Measurements from ENCODE around the gene SIVA1. TPM values are rescaled to one million over a fixed set of nuclear protein-coding genes. Genes with fewer than 3 reads are reported as not detected.

The SIVA1 gene
- total and polyA plus RNA-seq, 4 donors: 67.5 to 212 (median 128) TPM

DNA sequence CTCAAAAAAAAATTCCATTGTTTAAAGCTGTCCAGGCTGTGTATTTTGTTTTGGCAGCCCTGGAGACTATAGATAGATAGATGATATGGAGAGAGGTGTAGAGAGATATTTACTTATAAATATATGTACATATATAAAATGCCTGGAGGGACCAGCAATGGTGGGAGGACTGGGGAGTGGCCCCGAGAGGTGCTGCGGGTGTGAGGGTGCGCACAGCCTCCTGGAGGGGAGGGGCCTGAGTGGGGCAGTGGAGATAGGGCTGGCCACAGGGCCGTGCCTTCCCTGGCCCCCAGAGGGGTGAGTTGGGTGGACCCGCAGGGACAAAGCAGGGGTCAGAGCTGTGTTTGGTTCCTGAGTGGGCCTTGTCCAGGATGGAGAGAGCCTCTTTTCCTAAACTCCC lies 22.5 kb upstream of the SIVA1 start:
- WGBS, 2 donors: 89 to 90% methylated on average over 5 of the region's 5 CpGs
- H3K4me1 ChIP-seq (ENCODE audit: control insufficient read depth in 5 of 5, insufficient read depth in 5 of 5, low read length in 5 of 5): peaks cover 0 to 9% (median 4%) of the 10 kb centered on the region in 5 donors
- H3K36me3 ChIP-seq (ENCODE audit: control insufficient read depth in 4 of 4, insufficient read depth in 4 of 4, low read length in 4 of 4): no peaks in the 10 kb centered on the region
- H3K9ac ChIP-seq (ENCODE audit: insufficient read depth in 1 of 2, low read length in 2 of 2): no peak overlapping the region
- TF ChIP-seq, protein P1, sequence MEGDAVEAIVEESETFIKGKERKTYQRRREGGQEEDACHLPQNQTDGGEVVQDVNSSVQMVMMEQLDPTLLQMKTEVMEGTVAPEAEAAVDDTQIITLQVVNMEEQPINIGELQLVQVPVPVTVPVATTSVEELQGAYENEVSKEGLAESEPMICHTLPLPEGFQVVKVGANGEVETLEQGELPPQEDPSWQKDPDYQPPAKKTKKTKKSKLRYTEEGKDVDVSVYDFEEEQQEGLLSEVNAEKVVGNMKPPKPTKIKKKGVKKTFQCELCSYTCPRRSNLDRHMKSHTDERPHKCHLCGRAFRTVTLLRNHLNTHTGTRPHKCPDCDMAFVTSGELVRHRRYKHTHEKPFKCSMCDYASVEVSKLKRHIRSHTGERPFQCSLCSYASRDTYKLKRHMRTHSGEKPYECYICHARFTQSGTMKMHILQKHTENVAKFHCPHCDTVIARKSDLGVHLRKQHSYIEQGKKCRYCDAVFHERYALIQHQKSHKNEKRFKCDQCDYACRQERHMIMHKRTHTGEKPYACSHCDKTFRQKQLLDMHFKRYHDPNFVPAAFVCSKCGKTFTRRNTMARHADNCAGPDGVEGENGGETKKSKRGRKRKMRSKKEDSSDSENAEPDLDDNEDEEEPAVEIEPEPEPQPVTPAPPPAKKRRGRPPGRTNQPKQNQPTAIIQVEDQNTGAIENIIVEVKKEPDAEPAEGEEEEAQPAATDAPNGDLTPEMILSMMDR (IDR thresholded peaks at IDR 0.05; ENCODE audit: control extremely low read depth, extremely low read depth): no peak
- no peak overlapping the region for H3K4me3 ChIP-seq
- no peak overlapping the region for H3K27ac ChIP-seq (ENCODE audit: low read depth in 1 of 2, low read length in 1 of 2)
- no peaks in the 10 kb centered on the region for H3K27me3 ChIP-seq (ENCODE audit: control insufficient read depth in 3 of 3, insufficient read depth in 3 of 3, low read length in 2 of 3)
- H3K9me3 ChIP-seq (ENCODE audit: control insufficient read depth in 4 of 4, insufficient read depth in 3 of 4, low read length in 3 of 4): no peaks in the 10 kb centered on the region
- no peak for DNase-seq
- ATAC-seq (ENCODE audit: insufficient read depth, low FRiP score): no peak

DNA sequence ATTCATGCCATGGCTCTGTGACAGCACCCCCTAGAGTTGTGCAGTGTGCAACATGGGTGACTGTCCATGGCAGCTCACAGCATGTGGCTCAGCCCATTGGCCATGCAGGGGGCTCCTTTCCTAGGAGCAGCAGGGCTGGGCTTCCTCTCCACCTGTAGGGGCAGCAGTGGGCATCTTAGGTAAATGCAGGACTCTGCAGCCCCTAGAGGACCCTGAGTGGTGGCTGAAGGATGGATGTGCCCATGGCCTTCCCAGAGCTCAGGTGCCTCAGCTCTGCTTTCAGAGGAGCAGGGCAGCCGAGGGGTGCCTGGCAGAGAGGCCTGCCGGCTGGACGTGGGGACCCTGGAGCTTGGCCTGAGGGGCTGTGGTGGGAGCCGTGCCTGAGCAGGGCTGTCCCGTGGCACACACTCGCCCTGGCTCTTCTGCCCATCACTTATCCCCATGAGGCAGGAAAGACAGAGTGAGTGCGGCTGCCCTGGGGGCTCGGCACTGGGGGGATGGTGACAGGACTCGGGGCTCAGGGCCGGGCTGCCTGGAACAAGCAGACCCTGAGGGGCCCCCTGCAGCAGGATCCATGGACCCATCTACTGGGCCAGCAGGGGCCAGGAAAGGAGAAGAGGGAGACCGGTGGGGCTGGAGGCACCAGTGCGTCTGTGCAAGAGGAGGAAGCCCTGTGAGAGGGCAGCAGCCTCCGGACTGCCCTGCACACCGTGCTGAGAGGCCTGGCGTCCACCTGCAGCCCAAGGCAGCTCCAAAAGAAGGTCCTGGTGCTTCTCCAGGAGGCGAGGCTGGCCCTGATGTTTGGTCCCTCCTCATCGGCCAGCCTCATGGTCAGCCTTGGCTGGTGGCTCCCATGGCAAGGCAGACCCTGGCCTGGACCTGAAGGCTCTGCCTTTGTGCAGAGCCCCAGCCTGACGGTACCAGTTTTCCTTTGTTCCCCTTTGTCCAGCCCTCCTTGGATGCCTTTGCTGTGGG lies 21.3 kb upstream of the SIVA1 start:
- TF ChIP-seq, protein P1 (IDR thresholded peaks at IDR 0.05; ENCODE audit: control extremely low read depth, extremely low read depth): no peak
- ATAC-seq (ENCODE audit: insufficient read depth, low FRiP score) (no peak), DNase-seq (no peak)
- Histone ChIP-seq H3K9ac (ENCODE audit: insufficient read depth in 1 of 2, low read length in 2 of 2) (no peak overlapping the region), H3K4me1 (ENCODE audit: control insufficient read depth in 5 of 5, insufficient read depth in 5 of 5, low read length in 5 of 5) (peaks cover 0 to 16% (median 8%) of the 10 kb centered on the region in 5 donors), H3K9me3 (ENCODE audit: control insufficient read depth in 4 of 4, insufficient read depth in 3 of 4, low read length in 3 of 4) (no peaks in the 10 kb centered on the region), H3K27me3 (ENCODE audit: control insufficient read depth in 3 of 3, insufficient read depth in 3 of 3, low read length in 2 of 3) (no peaks in the 10 kb centered on the region), H3K36me3 (ENCODE audit: control insufficient read depth in 4 of 4, insufficient read depth in 4 of 4, low read length in 4 of 4) (no peaks in the 10 kb centered on the region), H3K4me3 (no peak overlapping the region), H3K27ac (ENCODE audit: low read depth in 1 of 2, low read length in 1 of 2) (peak overlapping the region in 1 of 2 donors; percentile 95)
- WGBS, 2 donors: 94 to 97% methylated on average over 18 of the region's 18 CpGs

DNA sequence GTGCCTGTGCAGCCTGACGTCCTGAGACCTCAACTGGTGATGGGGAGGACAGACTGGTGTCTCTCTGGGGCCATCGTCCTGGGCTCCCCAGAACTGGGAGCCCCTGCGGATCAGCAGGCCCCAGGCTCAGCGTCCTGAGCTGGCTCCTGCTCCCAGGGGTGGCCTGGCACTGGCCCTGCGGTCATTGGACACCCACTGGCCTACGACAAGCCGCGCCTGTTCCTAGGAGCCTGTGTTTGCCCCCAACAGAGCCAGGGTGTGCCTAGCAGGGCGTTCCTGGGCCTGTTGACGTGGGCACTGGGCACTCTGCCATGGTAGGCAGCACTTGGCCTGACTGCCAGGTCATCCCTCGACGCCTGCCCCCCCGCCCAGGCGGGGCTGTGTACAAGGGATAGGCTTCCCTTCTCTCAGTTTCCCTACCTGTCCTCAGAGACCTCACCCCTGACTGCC lies 20.6 kb upstream of the SIVA1 start:
- ATAC-seq (ENCODE audit: insufficient read depth, low FRiP score): no peak
- Histone ChIP-seq H3K4me1 (ENCODE audit: control insufficient read depth in 5 of 5, insufficient read depth in 5 of 5, low read length in 5 of 5) (peaks cover 0 to 19% (median 8%) of the 10 kb centered on the region in 5 donors), H3K27me3 (ENCODE audit: control insufficient read depth in 3 of 3, insufficient read depth in 3 of 3, low read length in 2 of 3) (no peaks in the 10 kb centered on the region), H3K36me3 (ENCODE audit: control insufficient read depth in 4 of 4, insufficient read depth in 4 of 4, low read length in 4 of 4) (no peaks in the 10 kb centered on the region), H3K9ac (ENCODE audit: insufficient read depth in 1 of 2, low read length in 2 of 2) (no peak overlapping the region), H3K9me3 (ENCODE audit: control insufficient read depth in 4 of 4, insufficient read depth in 3 of 4, low read length in 3 of 4) (no peaks in the 10 kb centered on the region), H3K27ac (ENCODE audit: low read depth in 1 of 2, low read length in 1 of 2) (peak overlapping the region in 1 of 2 donors; percentile 95), H3K4me3 (no peak overlapping the region)
- TF ChIP-seq, protein P1 (IDR thresholded peaks at IDR 0.05; ENCODE audit: control extremely low read depth, extremely low read depth): no peak
- WGBS, 2 donors: 64 to 86% methylated on average over 14 of the region's 14 CpGs
- DNase-seq: no peak
